Measurements from ENCODE around the gene RASGRF1.

- TF ChIP-seq CTCF (IDR thresholded peaks at IDR 0.05) = no peak
- TF ChIP-seq POLR2A (IDR thresholded peaks at IDR 0.05) = no peak
- no peak for TF ChIP-seq EP300 (IDR thresholded peaks at IDR 0.05)
Measured at GRCh38 chr15:79116771-79117170, 26.2 kb upstream of the RASGRF1 start.

All from ovary (tissue), 3 donors.